NCI-H82 treated with DMSO at 0.1 percent for 48 hours (cell line): Measurements from ENCODE around the gene MRPL18.
A peak's percentile ranks its signal among the peaks of the same experiment; 100 is the strongest.
"Not testable (repeated sequence)": the region's sequence is repeated elsewhere in the genome, so short reads cannot be mapped to it uniquely, and the experiment has no call there.

Experiments
- DNase-seq: peaks from one replicate; lab custom pipeline; 2025; ENCODE audit not compliant: unreplicated experiment; lab: John Stamatoyannopoulos, UW

Gene MRPL18

DNA sequence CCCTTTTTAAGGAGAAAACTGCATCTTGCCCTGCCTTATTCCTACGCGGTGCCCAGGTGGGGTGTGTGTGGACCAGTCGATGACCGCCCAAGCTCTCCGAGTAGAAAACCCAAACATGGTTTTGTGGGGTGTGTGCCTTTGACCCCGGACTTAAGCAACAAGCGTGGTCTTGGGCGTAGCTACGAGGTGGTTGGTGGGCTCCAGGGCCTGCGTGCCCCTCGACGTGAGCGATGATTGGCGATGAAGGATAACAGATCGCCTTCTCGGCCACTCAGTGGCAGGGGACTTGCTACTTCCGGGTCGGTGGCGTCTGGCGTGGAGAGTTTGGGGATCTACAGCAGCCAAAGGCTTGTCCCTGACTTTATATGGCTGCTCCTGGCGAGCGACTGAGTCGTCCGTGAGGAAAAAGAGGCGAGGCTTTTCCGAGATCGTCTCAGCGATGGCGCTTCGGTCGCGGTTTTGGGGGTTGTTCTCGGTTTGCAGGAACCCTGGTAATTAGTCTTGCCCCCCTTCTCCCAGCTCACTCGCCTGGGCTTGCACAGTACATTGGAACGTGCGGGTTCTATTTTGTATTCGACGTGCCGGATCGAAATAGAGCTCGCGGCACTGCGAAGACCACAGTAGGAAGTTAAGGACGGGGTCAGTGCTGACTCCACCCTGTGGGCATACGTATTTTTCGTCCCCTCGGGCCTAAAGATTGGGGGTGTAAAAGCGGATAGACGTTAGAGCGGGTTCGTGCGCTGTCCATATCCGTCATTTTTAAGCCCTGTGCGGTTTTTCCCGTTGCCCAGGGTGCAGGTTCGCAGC lies at the start of gene MRPL18:
MRPL18 (plus strand) TSS at position 319 of the 807 bp plus-strand sequence; CDS start at position 440, 121 bp downstream.
- DNase-seq, result peak; percentile 94

- no peak for DNase-seq
These were observed 48.1 kb upstream of the MRPL18 start for GRCh38 chr6:159742165-159742564.

DNA sequence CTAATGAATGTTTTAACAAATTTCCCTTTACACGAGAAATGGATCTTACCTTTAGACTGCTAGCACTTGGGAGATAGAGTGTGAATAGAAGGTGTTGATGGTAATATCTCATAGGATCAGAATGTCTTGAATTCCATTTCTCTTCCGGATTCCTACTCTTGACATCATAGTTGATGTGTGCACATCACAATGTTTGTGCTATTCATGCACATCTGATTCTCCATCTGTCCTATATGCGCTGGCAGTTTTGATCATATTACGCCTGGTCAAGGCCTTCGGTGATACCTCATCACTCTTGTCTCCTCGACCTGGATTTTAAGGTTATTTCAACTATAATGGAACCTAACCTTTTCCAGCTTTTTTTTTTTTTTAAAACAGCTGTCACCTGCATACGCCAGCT lies 45.2 kb upstream of the MRPL18 start:
- no peak for DNase-seq

- no peak for DNase-seq
These were observed 43.5 kb upstream of the MRPL18 start for GRCh38 chr6:159746759-159747158.

GRCh38 chr6:159748127-159748526 lies 42.1 kb upstream of the MRPL18 start:
- not testable (repeated sequence) for DNase-seq

DNA sequence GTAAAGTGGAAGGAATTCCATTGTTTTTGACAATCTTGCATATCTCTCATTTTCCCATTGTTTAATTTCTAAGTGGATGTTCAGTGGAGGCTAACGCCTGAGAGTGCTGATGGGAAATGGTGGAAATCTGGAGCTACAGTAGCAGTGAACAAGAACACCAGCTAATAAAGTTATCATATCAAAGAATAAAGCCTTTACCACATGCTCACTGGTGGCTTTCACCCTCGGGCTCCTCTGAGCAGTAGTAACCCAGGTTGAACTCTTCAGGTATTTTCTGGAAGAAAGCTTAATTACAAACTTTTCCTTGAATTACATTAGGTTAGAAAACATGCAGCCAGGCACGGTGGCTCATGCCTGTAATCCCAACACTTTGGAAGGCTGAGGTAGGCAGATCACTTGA lies 38.8 kb upstream of the MRPL18 start:
- DNase-seq, result no peak

- DNase-seq, result no peak
These were observed 37.0 kb upstream of the MRPL18 start for GRCh38 chr6:159753081-159753872.

DNA sequence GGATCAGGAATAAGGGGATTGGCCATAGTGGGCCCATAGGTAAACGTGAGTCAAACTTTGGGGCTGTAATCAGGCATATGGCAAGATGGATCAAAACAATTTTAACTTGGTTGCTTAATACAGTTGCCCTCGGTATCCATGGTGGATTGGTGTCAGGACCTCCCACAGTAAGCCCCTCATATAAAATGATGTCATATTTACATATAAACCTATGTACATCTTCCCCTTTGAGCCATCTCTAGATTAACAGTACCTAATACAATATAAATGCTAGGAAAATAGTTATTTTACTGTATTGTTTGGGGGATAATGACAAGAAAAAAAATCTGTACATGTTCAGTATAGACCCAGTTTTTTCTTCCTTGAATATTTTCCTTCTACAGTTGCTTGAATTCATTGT lies 35.9 kb upstream of the MRPL18 start:
- DNase-seq, result no peak

- no peak for DNase-seq
These were observed 35.0 kb upstream of the MRPL18 start for GRCh38 chr6:159754959-159755914.

GRCh38 chr6:159756508-159756907 lies 33.8 kb upstream of the MRPL18 start:
- DNase-seq, result no peak

DNA sequence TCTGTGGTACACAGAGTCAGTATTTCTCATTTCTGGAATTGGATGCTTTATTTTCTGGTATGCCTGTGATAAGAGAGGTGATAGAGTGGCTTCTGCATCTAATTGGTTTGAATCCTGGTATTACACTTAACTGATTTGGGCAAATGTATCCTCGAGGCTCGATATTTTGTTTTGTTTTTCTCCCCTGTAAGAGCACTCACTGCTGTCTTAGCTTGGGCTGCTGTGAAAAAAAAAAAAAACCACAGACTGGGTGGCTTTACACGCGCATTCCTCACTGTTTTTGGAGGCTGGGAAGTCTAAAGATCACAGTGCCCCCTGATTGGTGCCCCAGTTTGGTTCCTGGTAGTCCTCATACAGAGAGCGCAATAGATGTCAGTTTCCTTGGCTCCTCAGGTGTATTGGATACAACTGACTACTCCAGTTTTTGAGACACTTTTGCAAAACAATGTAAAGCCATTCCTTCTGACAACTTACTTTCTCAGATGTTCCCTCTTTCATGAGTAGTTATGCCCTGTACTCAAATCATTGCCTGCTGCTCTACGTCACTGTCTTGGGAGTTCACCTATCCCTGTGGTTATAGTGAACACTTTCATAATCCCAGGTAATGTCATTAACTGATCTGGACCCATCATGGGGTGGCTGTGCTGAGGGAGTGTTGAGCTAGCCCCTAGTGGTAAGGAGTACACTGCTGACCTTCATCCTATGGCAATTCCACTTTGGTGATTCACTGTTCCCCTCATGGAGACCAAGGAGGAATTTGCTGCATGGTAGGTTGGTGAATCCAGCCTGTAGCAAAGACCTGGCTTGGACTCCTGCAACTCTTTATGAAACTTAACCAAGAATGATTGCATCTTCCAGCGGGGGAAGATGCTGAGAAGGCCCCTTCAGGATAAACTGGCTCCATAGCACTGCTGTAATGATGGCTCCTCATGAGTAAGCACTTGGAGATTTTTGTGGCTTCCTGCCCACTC lies 32.0 kb upstream of the MRPL18 start:
- DNase-seq, result peak; percentile 29

- DNase-seq, result no peak
These were observed 30.6 kb upstream of the MRPL18 start for GRCh38 chr6:159759645-159760044.

DNA sequence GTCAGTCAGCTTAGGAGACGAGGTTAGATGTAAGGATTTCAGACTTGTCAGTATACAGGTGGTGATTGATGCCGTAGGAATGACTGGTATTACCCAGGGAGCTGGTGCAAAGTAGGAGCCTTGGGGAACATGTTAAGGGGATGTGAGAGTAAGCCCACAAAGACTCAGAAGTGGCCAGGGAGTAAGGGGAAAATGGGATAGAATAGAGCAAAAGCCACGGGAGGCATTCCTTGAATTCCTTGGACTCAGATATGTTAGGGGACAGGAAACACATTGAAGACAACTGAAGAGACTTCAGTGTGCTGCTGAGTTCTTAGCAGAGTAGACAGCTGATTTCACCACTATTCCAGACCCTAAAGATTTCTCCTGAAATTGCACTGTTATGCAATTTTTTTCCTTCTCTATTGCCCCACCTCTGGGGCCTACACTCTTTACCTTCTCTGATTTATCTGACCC lies 29.6 kb upstream of the MRPL18 start:
- no peak for DNase-seq

DNA sequence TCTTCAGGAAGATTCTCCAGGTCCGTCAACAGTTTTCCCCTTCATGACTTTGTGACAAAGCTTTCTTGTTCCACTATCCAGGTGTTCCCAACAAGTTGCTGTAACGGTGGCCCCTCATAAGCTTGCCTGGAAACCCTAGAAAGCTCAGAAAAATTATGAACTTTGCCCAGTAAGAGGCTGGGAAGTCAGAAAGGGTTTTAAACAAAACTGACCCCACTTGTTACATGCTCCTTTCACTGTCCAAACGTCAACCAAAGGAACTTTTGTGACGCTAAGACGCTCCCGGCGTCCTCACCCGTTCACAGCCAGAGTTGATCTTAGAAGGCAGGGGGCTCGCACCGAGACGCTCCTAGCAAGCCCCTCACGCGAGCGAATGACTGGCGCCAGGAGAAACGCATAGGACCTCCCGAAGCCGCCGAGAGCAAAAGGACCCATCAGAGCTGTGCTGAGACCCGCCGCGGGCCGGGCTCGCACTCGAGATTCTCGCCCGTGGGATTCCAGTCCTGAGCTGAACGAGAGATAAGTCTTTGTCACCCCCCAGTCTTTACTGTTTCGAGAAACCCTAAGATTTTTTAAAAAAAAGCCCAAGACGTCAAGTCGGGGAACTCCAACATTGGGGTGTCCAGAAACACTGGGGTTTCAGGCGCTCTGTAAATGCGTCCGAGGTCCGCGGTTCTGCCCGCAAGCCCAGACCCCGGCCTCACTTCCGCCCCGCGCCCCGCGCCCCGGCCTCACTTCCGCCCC lies 29.0 kb upstream of the MRPL18 start:
- DNase-seq, result no peak

GRCh38 chr6:159761873-159762680 lies 28.2 kb upstream of the MRPL18 start, which contains the start of gene ACAT2:
Gene ACAT2, plus strand, starts transcription at chr6:159762045. Its CDS starts 43 bp downstream, at chr6:159762088.
- peak; percentile 90 for DNase-seq

DNA sequence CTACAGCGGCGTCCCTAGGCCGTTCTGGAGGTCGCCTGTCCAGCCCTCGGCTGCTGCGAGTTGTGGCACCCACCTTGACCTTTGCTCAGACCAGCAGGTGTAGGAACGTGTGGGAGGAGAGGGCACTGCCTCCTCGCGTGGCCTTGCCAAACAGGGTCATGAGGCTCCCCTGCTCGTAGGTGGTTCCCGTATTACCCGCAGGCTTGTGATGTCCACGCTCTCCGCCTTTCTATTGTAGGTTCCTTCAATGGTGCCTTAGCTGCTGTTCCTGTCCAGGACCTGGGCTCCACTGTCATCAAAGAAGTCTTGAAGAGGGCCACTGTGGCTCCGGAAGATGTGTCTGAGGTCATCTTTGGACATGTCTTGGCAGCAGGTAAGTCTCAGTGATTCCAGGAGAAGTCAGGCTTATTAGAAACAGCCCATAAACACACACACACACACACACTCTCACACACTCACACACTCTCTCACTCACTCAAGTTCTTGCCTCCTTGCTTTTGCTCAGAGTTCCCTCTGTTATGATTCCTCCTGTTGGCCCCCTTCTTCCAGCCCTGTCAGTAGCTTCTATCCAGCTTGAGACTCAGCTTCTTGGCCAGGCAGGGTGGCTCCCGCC lies 27.5 kb upstream of the MRPL18 start:
- no peak for DNase-seq

- no peak for DNase-seq
These were observed 23.4 kb upstream of the MRPL18 start for GRCh38 chr6:159766906-159767305.

DNA sequence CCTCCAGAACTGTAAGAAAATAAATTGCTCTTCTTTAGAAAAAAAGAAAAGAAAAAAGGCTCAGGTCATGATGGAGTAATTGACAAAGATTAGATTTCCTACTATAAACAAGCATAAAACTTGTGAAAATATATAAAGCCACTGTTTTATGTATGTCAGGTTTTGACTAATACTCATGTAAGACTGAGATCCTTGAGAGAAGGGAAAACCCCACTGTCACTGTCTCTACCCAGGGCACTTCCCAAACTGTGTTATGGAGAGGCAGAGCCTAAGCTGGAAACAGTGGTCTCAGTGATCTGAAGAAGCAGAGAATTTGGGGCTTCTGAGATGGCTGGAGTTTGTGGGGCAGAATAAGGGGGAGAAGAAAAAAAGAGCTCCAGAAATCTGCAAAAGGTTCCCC lies 20.8 kb upstream of the MRPL18 start:
- no peak for DNase-seq
